GM06990 (cell line): ENCODE data around the gene C1orf232.

ENCODE experiments used
- DNase-seq: peaks from one replicate; pipeline ENCODE4 v3.0.0-alpha.2; 2011; ENCODE audit not compliant: insufficient read length; ENCODE audit errors: extremely low read depth
- H3K27me3 ChIP-seq: replicated peaks from 2 replicates; pipeline ENCODE4 v1.6.0; 2011; ENCODE audit warnings: low read length; ENCODE audit not compliant: control insufficient read depth, insufficient read depth
- H3K36me3 ChIP-seq: 2 replicates; pipeline ENCODE4 v1.5.1; 2011; ENCODE audit warnings: low read length; ENCODE audit not compliant: control insufficient read depth, insufficient read depth
- H3K4me3 ChIP-seq: replicated peaks from 2 replicates; pipeline ENCODE4 v1.5.1; 2011; ENCODE audit warnings: low read depth, mild to moderate bottlenecking, control low read depth, low read length
- TF ChIP-seq, protein P1 (sequence below): IDR thresholded peaks from 2 replicates; pipeline ENCODE4 v1.5.1; 2011; ENCODE audit warnings: low read length, control low read depth, mild to moderate bottlenecking, inconsistent platforms; ENCODE audit not compliant: insufficient read depth, poor library complexity, severe bottlenecking

C1orf232 gene

DNA sequence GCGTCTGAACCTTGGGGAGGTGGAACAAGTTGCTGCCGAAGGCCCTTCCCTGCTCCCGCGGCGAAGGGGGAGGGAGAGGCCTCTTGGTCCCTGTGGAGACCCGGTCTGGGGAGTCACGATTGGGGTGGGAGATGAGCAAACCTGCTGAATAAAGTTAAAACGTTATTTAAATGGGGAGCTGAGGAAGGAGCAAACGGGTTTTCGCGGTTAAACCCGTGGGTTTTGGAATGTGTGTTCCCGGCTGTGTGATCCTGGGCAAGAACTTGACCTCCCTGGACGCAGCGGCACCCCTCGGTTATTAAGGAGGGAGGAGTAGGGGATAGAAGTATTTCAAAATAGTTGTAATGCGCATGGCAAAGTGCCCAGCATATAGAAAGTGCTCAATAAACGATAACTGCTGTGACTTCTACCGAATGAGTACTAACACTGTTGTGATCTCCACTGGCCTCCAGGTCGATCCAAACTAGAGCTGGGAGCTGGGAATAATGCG, 6.5 kb downstream of the C1orf232 start:
- H3K36me3 ChIP-seq, result no peaks in the 10 kb centered on the region
- DNase-seq, result no peak
- TF ChIP-seq, protein P1, sequence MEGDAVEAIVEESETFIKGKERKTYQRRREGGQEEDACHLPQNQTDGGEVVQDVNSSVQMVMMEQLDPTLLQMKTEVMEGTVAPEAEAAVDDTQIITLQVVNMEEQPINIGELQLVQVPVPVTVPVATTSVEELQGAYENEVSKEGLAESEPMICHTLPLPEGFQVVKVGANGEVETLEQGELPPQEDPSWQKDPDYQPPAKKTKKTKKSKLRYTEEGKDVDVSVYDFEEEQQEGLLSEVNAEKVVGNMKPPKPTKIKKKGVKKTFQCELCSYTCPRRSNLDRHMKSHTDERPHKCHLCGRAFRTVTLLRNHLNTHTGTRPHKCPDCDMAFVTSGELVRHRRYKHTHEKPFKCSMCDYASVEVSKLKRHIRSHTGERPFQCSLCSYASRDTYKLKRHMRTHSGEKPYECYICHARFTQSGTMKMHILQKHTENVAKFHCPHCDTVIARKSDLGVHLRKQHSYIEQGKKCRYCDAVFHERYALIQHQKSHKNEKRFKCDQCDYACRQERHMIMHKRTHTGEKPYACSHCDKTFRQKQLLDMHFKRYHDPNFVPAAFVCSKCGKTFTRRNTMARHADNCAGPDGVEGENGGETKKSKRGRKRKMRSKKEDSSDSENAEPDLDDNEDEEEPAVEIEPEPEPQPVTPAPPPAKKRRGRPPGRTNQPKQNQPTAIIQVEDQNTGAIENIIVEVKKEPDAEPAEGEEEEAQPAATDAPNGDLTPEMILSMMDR, result no peak
- H3K27me3 ChIP-seq, result no peaks in the 10 kb centered on the region; the same call in none of the 2 replicates
- peak overlapping the region; percentile 15; the same call in 1 of the 2 replicates for H3K4me3 ChIP-seq

DNA sequence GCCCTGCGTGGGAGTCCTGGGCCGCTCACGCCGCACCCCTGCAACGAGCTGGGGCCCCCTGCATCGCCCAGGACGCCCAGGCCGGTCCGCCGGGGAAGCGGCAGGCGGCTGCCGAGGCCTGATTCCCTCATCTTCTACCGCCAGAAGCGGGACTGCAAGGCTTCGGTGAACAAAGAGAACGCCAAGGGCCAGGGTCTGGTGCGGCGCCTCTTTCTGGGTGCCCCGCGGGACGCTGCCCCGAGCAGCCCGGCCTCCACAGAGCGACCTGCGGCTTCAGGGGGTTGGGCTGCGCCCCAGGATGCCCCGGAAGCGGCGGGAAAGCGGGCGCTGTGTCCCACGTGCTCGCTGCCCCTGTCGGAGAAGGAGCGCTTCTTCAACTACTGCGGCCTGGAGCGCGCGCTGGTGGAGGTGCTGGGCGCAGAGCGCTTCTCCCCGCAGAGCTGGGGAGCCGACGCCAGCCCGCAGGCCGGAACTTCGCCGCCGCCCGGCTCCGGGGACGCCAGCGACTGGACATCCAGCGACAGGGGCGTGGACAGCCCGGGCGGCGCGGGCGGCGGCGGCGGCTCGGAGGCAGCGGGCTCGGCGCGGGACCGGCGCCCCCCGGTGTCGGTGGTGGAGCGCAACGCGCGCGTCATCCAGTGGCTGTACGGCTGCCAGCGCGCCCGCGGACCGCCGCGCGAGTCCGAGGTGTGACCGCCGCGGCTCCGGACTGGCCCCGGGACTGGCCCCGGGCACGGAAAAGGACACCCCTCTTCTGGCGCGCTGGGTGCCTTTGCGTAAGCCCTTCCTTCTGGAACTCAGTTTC, 7.1 kb downstream of the C1orf232 start:
- Histone ChIP-seq H3K4me3 (peak overlapping the region; percentile 15; the same call in 1 of the 2 replicates), H3K27me3 (no peaks in the 10 kb centered on the region; the same call in none of the 2 replicates), H3K36me3 (no peaks in the 10 kb centered on the region)
- TF ChIP-seq, protein P1, result no peak
- DNase-seq, result no peak

DNA sequence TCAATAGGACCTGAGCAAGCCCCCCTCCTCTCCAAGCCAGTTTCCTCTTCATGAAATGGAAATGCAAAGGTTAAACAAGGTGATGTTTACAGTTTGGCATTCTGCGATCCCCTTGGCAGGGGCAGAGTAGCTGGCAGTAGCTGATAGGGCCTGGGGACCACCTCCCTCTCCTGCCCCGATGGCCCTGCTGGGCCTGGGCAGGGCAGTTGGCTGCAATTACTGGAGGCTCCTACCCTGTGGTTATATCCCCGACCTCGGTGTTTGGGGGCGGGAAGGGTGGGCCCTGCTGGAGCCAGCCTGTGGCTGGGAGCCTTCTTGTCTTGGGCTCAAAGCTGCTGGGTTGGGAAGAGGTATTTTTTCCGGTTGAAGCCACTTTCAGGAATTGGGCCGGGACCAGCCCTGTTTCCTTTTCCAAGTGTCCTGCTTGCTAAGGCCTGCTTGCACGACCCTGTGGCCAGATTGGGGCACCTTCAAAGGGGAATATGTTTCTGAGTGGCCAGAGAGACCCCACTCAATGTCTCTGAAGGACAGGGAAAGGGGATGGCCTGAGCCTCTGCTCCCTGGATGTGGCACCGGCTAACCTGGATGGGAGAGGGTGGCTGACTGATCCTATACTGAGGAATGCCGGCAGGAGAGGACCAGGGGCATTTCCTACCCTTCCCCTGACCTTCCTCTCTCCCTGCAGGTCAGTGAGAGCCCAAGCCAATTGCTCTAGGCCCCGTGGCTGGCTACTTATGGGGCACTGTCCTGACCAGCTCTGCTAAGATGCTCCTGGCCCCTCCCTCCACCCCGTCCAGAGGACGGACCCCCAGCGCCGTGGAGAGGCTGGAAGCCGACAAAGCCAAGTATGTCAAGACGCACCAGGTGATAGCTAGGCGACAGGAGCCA, 8.0 kb downstream of the C1orf232 start:
- peaks cover 3% of the 10 kb centered on the region for H3K27me3 ChIP-seq
- TF ChIP-seq, protein P1, result no peak
- no peak for DNase-seq
- no peak overlapping the region for H3K4me3 ChIP-seq
- H3K36me3 ChIP-seq, result no peaks in the 10 kb centered on the region

DNA sequence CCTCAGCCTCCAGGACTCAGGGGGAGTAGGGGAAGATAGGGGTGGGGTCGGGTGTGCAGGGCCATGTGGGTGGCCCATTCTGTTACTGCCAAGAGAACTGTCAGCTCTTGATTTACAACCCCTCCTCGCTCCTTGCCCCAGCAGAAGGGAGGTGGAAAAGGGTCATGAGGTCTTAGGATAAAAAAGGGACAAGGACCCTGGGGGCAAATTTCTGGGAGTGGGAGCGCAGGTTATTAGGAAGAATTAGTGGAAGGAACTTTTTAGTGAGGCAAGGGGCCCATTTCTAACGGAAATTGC, 9.1 kb downstream of the C1orf232 start:
- Histone ChIP-seq H3K4me3 (no peak overlapping the region), H3K36me3 (no peaks in the 10 kb centered on the region), H3K27me3 (peaks cover 6% of the 10 kb centered on the region)
- TF ChIP-seq, protein P1, result no peak
- DNase-seq, result no peak

DNA sequence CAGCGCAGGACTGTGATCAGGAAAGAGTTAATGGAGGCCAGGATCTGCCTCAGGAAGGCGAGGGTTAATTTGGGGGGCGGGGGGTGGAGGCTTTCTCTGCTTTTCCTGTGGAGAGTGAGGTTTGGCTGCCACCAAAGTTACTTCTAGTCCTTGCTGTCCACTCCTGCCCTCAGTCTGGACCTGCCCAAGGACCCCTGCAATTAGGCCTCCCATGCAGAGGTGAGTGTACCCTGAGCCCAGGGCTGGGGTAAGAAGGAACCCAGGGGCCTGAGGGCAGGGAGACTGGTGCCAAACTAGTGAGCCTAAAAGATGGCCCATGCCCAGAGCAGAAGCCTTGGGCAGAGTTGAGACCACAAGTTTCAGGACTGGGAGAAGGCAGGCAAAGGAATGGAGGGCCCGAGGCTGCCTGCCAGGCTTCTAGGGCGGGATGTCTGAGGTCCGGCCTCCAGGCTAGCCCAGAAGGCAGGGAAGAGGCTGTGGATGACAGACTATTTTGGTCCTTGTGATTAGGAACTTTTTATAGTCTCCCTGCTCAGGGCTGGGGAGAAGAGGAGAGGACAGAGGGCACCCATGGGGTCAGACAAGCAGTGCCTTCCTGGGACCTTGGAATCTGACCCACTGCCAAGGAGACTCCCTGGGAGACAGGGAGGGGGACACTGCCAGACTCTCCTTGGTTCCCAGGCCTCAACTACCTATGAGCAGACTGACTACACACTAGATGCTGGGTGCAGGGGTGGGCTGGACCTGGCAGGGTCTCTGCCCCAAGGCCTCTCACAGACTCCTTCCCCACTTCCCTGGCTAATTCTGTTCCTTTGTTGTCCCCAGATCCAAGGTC, 9.6 kb downstream of the C1orf232 start, which contains the start of gene FAM110D:
FAM110D (plus strand) TSS at position 172 of the 835 bp plus-strand sequence. CDS start 2,213 bp downstream, outside the sequence.
- TF ChIP-seq, protein P1, result no peak
- H3K36me3 ChIP-seq, result no peaks in the 10 kb centered on the region
- H3K4me3 ChIP-seq, result no peak within 1 kb of the TSS
- H3K27me3 ChIP-seq, result peaks cover 6% of the 10 kb centered on the region
- DNase-seq, result no peak
